B cell (primary cell): ENCODE measurements around the gene HS2ST1.
"Not testable (repeated sequence)": the region's sequence is repeated elsewhere in the genome, so short reads cannot be mapped to it uniquely, and the experiment has no call there.

Experiments used
- EZH2 ChIP-seq: IDR thresholded peaks from 2 replicates; pipeline ENCODE4 v1.6.1; 2012; ENCODE audit warnings: borderline replicate concordance, low read depth, mild to moderate bottlenecking, moderate library complexity, low read length; ENCODE audit not compliant: insufficient read depth, poor library complexity, severe bottlenecking
- TF ChIP-seq, protein P1 (sequence below): fragments of 200-600 bp; IDR thresholded peaks from one replicate; pipeline ENCODE4 v1.8.0; 2022; ENCODE audit warnings: antibody characterized with exemption, mild to moderate bottlenecking

DNA sequence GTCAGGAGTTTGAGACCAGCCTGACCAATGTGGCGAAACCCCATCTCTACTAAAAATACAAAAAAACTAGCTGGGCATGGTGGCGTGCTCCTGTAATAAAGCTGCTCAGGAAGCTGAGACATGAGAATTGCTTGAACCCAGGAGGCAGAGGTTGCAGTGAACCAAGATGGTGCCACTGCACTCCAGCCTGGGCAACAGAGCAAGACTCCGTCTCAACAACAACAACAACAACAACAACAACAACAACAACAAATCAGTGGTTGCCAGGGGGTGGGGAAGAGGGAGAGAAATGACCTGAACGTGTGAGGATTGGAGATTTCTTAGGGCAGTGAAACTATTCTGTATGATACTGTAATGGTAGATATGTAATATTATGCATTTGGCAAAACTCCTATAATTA, 47.2 kb upstream of the HS2ST1 start:
- TF ChIP-seq, protein P1, sequence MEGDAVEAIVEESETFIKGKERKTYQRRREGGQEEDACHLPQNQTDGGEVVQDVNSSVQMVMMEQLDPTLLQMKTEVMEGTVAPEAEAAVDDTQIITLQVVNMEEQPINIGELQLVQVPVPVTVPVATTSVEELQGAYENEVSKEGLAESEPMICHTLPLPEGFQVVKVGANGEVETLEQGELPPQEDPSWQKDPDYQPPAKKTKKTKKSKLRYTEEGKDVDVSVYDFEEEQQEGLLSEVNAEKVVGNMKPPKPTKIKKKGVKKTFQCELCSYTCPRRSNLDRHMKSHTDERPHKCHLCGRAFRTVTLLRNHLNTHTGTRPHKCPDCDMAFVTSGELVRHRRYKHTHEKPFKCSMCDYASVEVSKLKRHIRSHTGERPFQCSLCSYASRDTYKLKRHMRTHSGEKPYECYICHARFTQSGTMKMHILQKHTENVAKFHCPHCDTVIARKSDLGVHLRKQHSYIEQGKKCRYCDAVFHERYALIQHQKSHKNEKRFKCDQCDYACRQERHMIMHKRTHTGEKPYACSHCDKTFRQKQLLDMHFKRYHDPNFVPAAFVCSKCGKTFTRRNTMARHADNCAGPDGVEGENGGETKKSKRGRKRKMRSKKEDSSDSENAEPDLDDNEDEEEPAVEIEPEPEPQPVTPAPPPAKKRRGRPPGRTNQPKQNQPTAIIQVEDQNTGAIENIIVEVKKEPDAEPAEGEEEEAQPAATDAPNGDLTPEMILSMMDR, result not testable (repeated sequence)
- TF ChIP-seq EZH2, result not testable (repeated sequence)
